Renal pelvis (tissue), 4 donors: ENCODE results near the gene MTHFD2. TPM values are rescaled to one million over a fixed set of nuclear protein-coding genes. Genes with fewer than 3 reads are reported as not detected.
A peak's percentile ranks its signal among the peaks of the same experiment; 100 is the strongest.
"Not testable (repeated sequence)": the region's sequence is repeated elsewhere in the genome, so short reads cannot be mapped to it uniquely, and the experiment has no call there.

ENCODE experiments used
- DNase-seq: peaks from one replicate; pipeline ENCODE4 v3.0.0-alpha.2; 2013
- polyA plus RNA-seq, 3 donors: library from polyadenylated mRNA; unstranded; fragments of 120-200 nt; gene quantifications; one replicate each; pipeline ENCODE4 v1.2.1, GENCODE V29; 2013; ENCODE audit not compliant: insufficient read length in 3 of 3

MTHFD2 gene
- polyA plus RNA-seq, 3 donors = 23.8 to 30.8 (median 25.4) TPM

DNA sequence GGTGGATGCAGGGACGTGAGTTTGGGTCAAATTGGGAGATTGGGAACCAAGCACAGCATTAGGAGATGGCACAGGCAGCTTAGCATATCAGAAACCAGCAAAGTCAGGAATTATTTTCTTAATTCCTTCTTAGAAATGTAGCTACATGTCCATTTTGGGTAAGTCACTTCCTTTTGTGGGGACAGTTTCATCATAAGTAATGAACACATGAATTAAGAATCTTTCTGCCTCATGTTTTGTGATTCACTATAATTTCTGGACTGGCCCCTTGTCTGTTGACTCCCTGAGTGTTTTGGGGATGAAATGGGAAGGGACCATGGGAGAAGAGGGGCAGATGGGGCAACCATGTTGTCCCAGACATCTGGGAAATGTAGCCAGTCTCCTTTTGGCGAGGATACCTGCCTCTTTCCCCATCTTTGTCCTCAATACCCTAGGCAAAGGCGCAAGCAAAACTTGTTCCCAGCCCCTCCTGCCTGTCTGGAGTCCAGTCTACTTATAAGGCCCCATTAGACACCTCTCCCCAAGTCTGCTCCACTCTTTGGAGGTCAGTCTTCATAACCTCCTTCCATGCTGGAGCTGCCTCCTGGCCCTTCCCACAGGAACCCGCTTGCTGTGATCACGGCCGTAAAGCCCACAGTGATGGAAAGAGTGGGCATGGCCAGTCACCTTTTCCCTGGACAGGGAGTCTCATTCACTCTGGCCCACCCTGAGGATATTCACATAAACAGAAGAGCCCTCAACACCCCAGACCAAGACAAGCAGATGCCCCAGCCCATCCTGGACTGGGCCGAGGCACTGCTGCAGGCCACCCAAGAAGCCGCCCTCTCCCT is 25.7 kb downstream of the MTHFD2 start:
- no peak for DNase-seq

- DNase-seq = no peak
Measured at GRCh38 chr2:74225698-74226459, 27.5 kb downstream of the MTHFD2 start.

DNA sequence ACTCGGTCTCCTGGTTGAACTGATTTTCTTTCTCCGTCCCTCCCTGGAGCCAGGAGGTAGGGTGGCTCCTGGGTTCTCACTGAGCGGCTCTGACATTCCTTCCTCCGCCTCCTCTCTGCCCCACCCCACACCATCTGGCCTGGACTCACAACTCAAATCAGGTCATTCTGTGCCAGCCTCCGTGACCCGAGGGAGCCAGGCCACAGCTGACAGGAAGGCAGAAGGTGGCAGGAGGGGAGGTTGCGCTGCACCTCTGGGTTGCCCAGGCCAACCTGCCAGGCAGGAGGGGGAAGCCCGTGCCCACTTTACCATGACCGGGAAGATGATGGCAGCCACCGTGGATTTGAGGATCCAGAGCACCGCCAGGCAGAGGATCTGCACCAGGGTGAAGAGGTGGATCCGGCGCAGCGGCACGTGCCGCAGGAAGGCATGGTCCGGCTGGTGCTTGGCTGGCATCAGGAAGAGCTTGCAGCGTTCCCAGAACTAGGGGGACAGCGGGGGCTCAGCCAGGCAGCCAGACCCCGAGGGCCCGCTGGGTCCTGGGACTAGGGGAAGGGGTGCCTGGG is 28.3 kb downstream of the MTHFD2 start:
- DNase-seq = no peak

DNA sequence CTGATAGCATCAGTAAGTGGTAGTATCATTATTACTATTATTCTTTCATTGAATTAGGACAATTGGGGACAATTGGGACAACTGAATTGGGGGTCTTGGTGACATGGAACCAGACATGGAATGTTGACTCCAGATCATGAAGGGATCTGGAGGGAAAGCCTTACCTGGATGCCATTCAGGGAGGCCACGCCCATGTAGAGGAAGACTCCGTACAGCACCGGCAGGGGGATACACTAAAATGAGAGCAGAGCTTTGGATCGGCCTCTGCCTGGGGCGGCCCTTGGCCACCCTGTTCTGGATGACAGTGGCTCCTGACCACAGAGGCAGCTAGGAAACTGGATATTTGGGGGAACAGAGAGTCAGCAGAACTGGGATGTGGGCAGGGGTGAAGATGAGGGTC is 29.2 kb downstream of the MTHFD2 start:
- no peak for DNase-seq

DNA sequence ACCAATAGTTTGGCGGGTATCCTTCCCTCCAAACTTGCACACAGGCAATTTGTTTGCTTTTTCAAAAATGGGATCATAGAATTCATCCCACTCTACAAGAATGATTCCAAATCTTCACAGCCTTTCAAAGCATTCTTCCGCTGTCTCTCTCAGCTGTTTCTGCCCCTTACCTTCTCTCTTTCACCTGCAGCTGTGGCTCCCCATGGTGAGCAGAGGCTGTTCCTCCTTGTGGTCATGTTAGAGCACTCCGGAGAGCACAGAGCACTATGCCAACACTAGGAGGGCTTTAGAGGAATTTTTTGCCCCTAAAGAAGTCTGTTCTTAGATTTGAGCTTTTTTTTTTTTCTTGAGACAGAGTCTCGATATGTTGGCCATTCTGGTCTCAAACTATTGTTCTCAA is 30.4 kb downstream of the MTHFD2 start:
- DNase-seq = no peak

GRCh38 chr2:74229865-74230264 is 31.4 kb downstream of the MTHFD2 start:
- not testable (repeated sequence) for DNase-seq

DNA sequence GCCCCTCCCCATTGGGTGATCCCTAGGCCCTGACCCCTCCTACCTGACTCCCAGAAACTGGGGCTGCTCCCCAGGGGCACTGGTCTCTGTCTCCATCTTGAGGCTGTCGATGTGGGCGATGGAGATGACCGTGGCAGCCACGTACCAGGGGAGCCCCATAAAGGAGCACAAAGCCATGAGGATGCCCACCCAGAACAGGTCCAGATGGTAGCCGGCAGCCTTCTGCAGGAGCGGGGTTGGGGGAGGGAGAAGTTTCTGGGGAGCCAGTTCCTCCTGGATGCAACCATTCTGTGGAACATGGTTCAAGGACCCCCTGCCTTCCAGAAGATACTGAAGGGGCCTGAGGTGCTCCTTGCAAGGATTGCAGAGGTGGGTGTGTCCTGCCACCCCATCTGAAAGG is 34.0 kb downstream of the MTHFD2 start:
- DNase-seq = no peak

- no peak for DNase-seq
Measured at GRCh38 chr2:74233648-74234047, 35.2 kb downstream of the MTHFD2 start.

- no peak for DNase-seq
Measured at GRCh38 chr2:74235041-74235440, 36.6 kb downstream of the MTHFD2 start.

DNA sequence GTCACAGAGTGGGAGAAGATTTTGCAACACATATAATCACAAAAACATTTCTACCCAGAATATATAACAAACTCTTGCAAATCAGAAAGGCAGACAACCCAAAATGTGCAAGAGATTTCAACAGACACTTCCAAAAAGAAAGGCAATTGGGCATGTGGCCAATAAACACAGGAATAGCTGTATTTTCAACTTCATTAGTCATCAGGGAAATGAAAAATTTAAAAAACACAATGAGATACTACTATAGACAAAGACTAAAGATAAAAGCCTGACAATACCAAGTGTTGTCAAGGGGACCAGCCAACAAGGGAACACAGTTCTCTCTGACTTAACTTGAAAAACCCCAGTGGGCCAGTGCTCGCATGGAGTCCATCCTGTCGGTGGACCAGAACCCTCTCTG is 40.5 kb downstream of the MTHFD2 start:
- DNase-seq = no peak

DNA sequence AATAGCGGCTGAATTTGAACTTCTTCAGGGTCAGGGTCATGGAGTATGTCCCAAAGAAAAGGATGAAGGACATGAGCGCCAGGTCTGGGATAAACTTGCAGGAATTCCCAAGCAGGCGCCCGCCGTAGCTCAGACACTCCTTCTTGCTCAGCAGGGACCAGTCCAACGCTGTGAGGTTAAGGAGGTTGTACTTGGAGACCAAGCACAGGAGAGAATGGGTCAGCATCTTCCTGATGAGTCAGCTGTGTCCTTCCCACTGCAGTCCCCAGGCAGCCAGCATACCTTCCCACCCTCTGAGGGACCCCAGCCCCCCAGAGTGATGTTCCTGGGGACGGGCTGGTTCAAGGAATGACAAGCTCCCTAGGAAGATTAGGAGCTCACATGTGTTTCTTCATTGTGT is 40.9 kb downstream of the MTHFD2 start:
- no peak for DNase-seq

DNA sequence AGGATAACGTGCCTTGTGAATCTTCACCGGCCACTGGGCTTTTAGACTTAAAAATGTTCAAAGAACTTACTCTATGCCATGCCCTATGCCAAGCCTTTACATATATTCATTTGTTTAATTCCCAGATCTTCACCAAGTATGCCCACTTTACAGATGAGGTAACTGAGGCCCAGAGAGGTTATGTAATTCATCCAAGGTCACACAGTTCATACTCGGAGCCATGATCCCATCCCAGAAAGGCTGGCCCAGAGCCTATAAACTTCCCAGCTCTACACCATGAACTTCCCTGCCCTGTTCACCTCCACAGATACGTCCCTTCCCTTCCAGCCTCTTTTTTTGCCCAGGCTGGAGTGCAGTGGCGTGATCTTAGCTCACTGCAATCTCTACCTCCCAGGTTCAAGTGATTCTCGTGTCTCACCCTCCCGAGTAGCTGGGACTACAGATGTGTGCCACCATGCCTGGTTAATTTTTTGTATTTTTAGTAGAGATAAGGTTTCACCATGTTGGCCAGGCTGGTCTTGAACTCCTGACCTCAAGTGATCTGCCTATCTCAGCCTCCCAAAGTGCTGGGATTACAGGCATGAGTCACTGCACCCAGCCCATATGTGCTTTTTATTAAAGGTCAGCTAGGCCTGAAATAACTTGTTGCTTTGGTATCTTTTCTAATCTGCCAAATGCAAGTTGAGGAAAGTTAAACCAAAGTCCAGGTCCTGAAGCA is 44.1 kb downstream of the MTHFD2 start:
- no peak for DNase-seq

GRCh38 chr2:74244286-74244685 is 45.9 kb downstream of the MTHFD2 start:
- DNase-seq = no peak

GRCh38 chr2:74246496-74247195 is 48.2 kb downstream of the MTHFD2 start:
- DNase-seq = no peak

- no peak for DNase-seq
Measured at GRCh38 chr2:74249406-74250122, 51.1 kb downstream of the MTHFD2 start.

- DNase-seq = peak; percentile 42
Measured at GRCh38 chr2:74250189-74250631, 51.8 kb downstream of the MTHFD2 start.

- no peak for DNase-seq
Measured at GRCh38 chr2:74252036-74252435, 53.6 kb downstream of the MTHFD2 start.

- DNase-seq = no peak
Measured at GRCh38 chr2:74252862-74253261, 54.4 kb downstream of the MTHFD2 start.

GRCh38 chr2:74253306-74253970 is 55.0 kb downstream of the MTHFD2 start:
- no peak for DNase-seq

DNA sequence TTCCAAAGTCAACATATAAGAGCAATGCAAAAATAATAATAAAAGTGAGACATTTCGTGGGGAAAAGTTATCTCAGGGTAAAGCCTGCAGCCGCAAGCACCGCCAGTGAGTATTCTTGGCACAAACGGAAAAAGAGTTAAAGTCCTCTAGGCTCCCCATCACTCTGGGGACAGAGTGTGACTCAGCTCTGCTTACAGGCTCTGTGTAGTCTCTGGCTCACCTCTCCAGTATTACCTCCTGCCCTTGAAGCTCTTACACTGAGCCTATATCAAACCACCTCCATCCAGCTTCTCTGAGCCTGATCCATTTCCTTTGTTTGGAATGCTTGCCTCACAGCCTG is 55.5 kb downstream of the MTHFD2 start:
- no peak for DNase-seq
